Measurements from ENCODE around the gene CCM2.
"Not testable (repeated sequence)": the region's sequence is repeated elsewhere in the genome, so short reads cannot be mapped to it uniquely, and the experiment has no call there.

The CCM2 gene

DNA sequence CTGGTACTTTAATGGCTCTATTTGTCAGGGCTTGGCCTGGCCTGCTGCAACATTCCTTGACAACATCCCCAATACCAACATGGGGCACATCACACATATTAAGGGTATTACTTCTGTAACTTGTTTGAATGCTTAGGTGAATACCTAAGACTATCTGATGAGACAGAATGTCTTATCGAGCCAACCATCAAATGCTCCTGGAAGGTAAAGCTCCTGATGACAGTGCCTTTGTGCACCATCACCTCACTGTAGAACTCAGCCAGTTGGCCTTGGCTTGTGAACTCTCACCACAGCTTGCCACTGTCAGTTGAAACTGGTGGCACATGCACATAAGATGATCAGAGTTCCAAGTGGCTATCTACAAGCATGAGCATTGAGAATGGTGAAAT lies 17.5 kb upstream of the CCM2 start:
- no peak for DNase-seq

DNA sequence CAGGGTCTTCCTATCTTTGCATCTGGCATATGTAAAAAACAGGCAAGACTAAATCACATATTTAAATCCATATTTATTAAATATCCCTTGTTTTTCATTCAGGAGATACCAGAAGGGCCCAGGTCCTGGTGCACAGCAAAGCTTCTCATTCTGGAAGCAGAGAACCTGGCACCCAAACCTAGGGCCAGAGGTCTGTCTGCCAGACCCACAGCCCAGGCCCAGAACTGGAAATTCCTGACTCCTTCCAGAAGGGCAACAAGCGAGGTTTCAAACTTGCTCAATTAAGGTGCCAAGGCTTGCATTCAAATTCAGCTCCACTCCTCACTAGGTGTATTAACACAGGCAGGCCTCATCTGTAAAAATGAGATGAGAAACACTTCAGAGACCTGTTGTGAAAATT lies 17.0 kb upstream of the CCM2 start:
- DNase-seq, result no peak

- DNase-seq, result no peak
Observed at GRCh38 chr7:44983742-44984477, 16.1 kb upstream of the CCM2 start.

GRCh38 chr7:44984478-44984758 lies 15.6 kb upstream of the CCM2 start:
- DNase-seq, result no peak

DNA sequence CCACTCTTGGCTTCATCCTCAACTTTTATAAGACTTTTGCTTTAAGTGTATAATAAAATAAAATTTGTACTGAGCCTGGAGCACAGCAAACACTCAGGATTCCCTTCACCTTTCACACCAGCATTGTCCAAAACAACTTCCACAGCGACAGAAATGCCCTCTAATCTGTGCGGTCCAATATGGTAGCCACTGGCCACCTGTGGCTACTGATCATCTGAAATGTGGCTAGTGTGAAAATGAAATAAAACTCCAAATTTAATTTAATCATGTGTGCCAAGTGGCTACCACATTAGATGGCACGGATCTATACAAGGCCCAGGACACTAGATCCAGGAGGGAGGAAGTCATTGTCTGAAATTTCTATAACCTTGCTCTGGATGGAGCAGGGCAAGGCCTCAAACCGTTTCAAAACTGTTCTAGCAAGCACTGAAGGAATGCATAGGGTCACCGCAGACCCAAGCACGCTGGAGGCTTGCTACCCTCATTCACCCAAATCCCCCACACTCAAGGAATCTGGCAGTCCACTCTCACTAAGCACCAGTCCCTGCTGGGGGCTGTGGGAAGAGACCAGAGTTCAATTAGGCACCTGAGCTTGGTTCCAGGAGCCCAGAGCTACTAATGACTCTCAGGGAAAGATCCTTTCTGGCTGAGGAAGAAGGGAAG lies 14.8 kb upstream of the CCM2 start:
- no peak for DNase-seq

GRCh38 chr7:44985900-44986217 lies 14.1 kb upstream of the CCM2 start:
- DNase-seq, result no peak

DNA sequence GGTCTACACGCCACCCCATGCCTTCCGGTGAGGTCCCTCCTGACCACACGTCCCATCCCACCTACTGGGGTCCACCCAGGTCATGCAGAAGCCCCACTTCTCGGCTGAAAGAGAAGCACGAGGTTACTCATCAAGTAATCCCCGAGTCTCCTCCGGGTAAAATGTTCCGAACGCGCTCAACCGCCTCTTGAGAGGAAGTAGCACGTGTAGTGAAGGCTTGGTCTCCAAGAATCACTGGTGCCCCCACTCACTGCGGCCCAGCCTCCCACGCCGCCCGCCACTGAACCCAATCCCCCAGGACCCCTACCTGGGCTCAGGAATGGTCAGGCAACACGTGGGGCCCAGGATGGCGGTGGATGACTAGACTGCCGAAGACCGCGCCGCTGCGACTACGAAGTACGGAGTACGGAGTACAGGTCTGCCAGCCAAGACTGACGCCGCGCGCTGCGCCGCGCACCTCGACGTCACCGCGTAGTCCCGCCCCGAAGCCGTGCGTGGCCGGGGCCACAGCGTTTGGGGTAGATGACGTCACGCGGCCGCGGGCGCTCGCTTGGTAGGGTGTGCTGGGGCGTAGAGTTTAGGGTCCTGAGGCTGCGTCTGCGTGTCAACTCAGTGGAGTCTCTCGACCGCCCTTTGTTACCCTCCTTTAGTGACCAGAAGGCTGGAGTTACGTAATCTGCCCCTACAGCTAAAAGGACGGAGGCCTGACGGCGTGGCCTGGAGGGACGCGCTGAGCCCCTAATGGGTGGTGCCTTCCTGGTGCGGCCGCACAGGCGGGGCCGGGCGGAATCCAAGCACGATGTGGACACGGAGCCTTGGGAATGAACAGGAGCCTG lies 13.6 kb upstream of the CCM2 start:
- DNase-seq, result peak; percentile 33 to 93 (median 76)

DNA sequence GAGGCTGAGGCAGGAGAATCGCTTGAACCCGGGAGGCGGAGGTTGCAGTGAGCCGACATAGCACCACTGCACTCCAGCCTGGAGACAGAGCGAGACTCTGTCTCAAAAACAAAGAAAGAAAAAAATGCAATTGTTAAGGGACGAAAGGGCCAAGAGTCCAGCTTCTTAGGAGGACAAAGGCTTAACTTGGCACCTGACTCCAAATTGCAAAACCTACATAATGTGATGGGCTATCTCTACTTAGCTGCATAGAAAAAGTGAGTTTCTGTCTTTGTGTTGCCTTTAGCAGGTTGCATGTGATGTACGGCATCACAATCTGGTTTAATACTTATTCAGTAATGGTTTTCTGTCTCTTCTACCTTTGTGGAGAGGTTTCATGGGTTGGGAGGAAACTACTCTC lies 12.5 kb upstream of the CCM2 start:
- DNase-seq, result no peak

DNA sequence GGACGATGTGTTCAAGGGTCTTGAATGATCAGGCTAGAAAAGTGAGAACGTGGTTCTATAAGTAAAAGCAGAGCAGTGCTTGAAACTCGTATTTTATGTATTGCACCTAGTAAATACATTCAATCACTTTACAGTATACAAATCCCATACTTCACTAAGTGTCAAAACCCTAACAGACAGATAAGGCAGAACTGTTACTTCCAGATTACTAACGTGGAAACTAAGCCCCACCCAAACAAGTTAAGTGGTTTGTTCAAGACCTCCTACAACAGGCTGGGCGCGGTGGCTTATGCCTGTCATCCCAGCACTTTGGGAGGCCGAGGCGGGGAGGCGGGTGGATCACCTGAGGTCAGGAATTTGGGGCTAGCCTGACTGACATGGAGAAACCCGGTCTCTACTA lies 12.0 kb upstream of the CCM2 start:
- no peak for DNase-seq

DNA sequence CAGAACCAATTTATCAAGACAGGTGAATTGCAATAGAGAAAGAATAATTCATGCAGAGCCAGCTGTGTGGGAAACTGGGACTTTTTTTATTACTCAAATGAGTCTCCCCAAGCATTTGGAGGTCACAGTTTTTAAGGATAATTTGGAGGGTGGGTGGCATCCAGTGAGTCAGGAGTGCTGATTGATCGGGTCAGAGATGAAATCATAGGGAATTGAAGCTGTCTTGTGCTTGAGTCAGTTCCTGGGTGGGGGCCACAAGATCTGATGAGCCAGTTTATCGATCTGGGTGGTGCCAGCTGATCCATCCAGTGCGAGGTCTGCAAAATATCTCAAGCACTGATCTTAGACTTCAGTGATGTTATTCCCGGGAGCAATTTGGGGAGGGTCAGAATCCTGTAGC lies 11.3 kb upstream of the CCM2 start:
- DNase-seq, result no peak

DNA sequence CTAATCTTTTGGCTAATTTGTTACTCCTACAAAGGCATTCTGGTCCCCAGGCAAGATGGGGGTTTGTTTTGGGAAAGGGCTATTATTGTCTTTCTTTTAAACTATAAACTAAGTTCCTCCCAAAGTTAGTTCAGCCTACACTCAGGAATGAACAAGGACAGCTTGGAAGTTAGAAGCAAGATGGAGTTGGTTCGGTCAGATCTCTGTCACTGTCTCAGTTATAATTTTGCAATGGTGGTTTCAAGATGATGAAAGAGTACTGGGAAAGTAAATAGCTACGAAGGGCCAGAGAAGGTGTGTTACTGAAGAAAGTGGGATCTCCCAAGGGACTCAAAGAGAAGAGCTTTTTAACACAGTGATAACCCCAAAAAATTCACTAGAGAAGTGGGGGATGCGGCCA lies 10.9 kb upstream of the CCM2 start:
- DNase-seq, result no peak

- DNase-seq, result no peak
Observed at GRCh38 chr7:44990109-44991023, 9.6 kb upstream of the CCM2 start.

GRCh38 chr7:44992004-44992795 lies 7.8 kb upstream of the CCM2 start:
- DNase-seq, result not testable (repeated sequence)

DNA sequence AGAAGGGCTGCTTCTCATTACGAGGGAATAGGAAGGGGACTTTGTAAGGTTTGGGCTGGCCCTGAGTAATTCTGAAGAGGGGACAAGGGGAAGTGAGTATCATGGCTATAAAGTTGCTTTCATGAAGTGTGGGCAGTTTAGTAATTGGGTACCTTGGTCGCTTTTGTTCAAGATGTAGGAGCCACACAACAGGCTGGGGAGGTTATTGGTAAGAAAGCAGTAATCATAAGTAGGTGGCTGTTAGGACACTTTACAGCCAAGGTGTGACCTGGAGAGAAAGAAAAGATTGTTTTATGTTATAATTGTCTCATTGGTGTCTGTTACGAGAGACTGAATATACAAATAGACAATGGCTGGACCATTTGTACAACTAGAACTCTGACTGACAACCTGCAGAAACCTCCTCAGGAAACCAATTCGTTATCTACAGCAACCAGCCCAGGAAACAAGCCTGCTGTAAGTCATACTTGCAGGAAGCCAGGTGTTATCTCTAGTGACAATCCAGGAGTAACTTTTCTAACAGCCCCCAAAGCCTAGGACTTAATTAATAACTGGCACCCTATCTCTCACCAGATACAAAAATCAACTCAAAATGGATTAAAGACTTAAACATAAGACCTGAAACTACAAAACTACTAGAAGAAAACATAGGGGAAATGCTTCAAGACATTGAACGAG lies 5.0 kb upstream of the CCM2 start:
- no peak for DNase-seq

DNA sequence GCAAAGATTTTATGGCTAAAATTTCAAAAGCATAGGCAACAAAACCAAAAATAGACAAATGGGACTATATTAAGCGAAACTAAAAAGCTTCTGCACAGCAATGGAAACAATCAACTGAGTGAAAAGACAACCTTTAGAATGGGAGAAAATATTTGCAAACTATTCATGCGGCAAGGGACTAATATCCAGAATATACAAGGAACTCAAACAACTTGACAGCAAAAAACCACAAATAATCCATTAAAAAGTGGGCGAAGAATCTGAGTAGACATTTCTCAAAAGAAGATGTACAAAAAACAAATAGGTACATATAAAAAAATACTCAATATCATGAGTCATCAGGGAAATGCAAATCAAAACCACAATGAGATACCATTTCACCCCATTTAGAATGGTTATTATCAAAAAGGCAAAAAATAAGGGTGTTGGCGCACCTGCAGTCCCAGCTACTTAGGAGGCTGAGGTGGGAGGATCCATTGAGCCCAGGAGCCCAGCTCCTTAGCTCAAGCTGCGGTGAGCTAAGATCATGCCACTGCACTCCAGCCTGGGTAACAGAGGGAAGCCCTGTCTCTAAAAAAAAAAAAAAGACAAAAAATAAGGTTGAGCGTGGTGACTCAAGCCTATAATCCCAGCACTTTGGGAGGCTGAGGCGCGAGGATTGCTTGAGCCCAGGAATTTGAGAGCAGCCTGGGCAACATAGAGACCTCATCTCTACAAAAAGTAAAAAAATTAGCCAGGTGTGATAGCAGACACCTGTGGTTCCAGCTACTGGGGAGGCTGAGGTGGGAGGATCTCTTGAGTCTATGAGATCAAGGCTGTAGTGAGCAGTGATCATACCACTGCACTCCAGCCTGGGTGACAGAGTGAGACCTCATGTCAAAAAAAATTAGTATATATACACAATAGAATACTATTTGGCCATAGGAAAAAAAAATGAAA lies 4.2 kb upstream of the CCM2 start:
- DNase-seq, result no peak

DNA sequence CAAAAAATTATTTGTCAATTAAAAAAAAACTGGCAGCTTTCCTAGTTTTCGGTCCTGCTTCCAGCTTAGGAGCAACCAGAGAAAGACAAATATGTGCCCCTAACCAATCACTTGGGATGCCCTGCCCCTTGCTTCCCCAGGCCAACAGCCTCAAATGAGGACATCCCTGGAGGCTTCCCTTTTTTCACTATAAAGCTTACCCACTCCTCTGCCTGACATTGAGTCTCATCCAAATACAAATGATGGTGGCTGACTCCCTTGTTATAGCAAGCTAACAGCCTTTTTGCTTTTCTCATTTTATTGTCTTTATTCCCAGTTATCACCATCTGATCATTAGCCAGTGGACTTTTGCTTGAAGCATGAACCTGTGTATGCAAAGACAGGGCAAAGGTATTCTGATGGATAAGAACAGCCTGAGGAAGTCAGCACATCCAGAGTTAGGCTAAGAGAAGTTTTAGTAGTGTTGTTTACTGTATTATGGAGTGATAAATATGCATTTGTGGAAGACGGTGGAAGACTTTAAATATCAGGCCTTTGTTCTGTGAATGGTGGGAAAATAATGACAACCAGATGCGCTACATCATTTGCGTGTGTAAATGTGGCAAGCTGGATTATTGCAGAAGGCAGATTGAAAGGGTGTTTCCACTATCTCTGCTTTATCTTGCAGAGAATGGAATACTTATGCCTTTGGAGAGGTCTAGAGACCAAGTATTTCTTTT lies 1.7 kb upstream of the CCM2 start:
- DNase-seq, result no peak

- peak; percentile 83 to 99 (median 98) for DNase-seq
Observed at GRCh38 chr7:44999245-45000092, 532 bp upstream of the CCM2 start.

- DNase-seq, result peak in 1 of 14 donors; percentile 44
Observed at GRCh38 chr7:45001138-45001694, 1.2 kb downstream of the CCM2 start.

Measured in C1 segment of cervical spinal cord (tissue), 14 donors.